ENCODE results near the gene DCUN1D3. TPM values are rescaled to one million over a fixed set of nuclear protein-coding genes. Genes with fewer than 3 reads are reported as not detected.

Gene DCUN1D3
- polyA plus RNA-seq, 1 donor (not counting 4 experiments of a cell fraction or from before 2014, with no cell fraction given): 9.4 TPM

GRCh38 chr16:20879175-20880040, 20.8 kb downstream of the DCUN1D3 start:
- no peaks in the 10 kb centered on the region for H3K9me3 ChIP-seq (ENCODE audit: control insufficient read depth, low read depth, low read length)
- H3K27me3 ChIP-seq (ENCODE audit: control insufficient read depth, extremely low read depth, insufficient read depth, low read length): no peaks in the 10 kb centered on the region
- H2AFZ ChIP-seq (ENCODE audit: control insufficient read depth, low read length): peak overlapping the region; percentile 54
- H3K9me1 ChIP-seq (ENCODE audit: control insufficient read depth, extremely low read depth, insufficient read depth, low read length): no peaks in the 10 kb centered on the region
- peak overlapping the region; percentile 94 for H3K4me2 ChIP-seq (ENCODE audit: control insufficient read depth, extremely low read depth, insufficient read depth, low read depth, low read length)
- H3K27ac ChIP-seq (ENCODE audit: control insufficient read depth, insufficient read depth, low read length): peak overlapping the region; percentile 79
- peaks cover 80% of the 10 kb centered on the region for H3K79me2 ChIP-seq (ENCODE audit: control insufficient read depth, insufficient read depth, low read length)
- H3K36me3 ChIP-seq (ENCODE audit: control insufficient read depth in 2 of 2, extremely low read depth in 1 of 2, insufficient read depth in 2 of 2, low read length in 2 of 2): peaks cover 2 to 3% of the 10 kb centered on the region in 2 experiments
- peak overlapping the region in 2 of 3 experiments; percentile 21 to 52 for H3K4me3 ChIP-seq (ENCODE audit: control insufficient read depth in 2 of 3, extremely low read depth in 1 of 3, insufficient read depth in 2 of 3, low read depth in 1 of 3, low read length in 3 of 3)
- H3K9ac ChIP-seq (ENCODE audit: control insufficient read depth, extremely low read depth, insufficient read depth, low read length): peak overlapping the region; percentile 63
- H3K4me1 ChIP-seq (ENCODE audit: control insufficient read depth, extremely low read depth, insufficient read depth, low read length): peaks cover 36% of the 10 kb centered on the region
- dilution Hi-C loops (cut with MboI; ENCODE audit: extremely low pct_ligation_motif_present, low sequenced_read_pairs): no loop called here
- H4K20me1 ChIP-seq (ENCODE audit: control insufficient read depth, extremely low read depth, insufficient read depth, low read length): no peaks in the 10 kb centered on the region
- FAIRE-seq (peak; percentile 84), DNase-seq (ENCODE audit: low read depth, low spot score) (no peak)
- TF ChIP-seq CTCF (optimal IDR thresholded peaks at IDR 0.05 in 1 of 3, IDR thresholded peaks at IDR 0.05 in 1 of 3, conservative IDR thresholded peaks at IDR 0.05 in 1 of 3; ENCODE audit: extremely low read depth in 1 of 3, insufficient read depth in 2 of 3, low read length in 3 of 3): no peak
- TF ChIP-seq EZH2 (IDR thresholded peaks at IDR 0.05; ENCODE audit: low read length): no peak

GRCh38 chr16:20878682-20879147, 21.4 kb downstream of the DCUN1D3 start:
- Histone ChIP-seq H3K9ac (ENCODE audit: control insufficient read depth, extremely low read depth, insufficient read depth, low read length) (peak overlapping the region; percentile 63), H3K27ac (ENCODE audit: control insufficient read depth, insufficient read depth, low read length) (peak overlapping the region; percentile 79), H3K36me3 (ENCODE audit: control insufficient read depth in 2 of 2, extremely low read depth in 1 of 2, insufficient read depth in 2 of 2, low read length in 2 of 2) (peaks cover 0 to 2% of the 10 kb centered on the region in 2 experiments), H3K4me2 (ENCODE audit: control insufficient read depth, extremely low read depth, insufficient read depth, low read depth, low read length) (peak overlapping the region; percentile 94), H3K4me1 (ENCODE audit: control insufficient read depth, extremely low read depth, insufficient read depth, low read length) (peaks cover 40% of the 10 kb centered on the region), H4K20me1 (ENCODE audit: control insufficient read depth, extremely low read depth, insufficient read depth, low read length) (no peaks in the 10 kb centered on the region), H3K9me3 (ENCODE audit: control insufficient read depth, low read depth, low read length) (no peaks in the 10 kb centered on the region), H3K27me3 (ENCODE audit: control insufficient read depth, extremely low read depth, insufficient read depth, low read length) (no peaks in the 10 kb centered on the region), H3K9me1 (ENCODE audit: control insufficient read depth, extremely low read depth, insufficient read depth, low read length) (no peaks in the 10 kb centered on the region), H3K4me3 (ENCODE audit: control insufficient read depth in 2 of 3, extremely low read depth in 1 of 3, insufficient read depth in 2 of 3, low read depth in 1 of 3, low read length in 3 of 3) (peak overlapping the region in 2 of 3 experiments; percentile 21 to 52), H3K79me2 (ENCODE audit: control insufficient read depth, insufficient read depth, low read length) (peaks cover 77% of the 10 kb centered on the region), H2AFZ (ENCODE audit: control insufficient read depth, low read length) (no peak overlapping the region)
- TF ChIP-seq CTCF (optimal IDR thresholded peaks at IDR 0.05 in 1 of 3, IDR thresholded peaks at IDR 0.05 in 1 of 3, conservative IDR thresholded peaks at IDR 0.05 in 1 of 3; ENCODE audit: extremely low read depth in 1 of 3, insufficient read depth in 2 of 3, low read length in 3 of 3): no peak
- no peak for TF ChIP-seq EZH2 (IDR thresholded peaks at IDR 0.05; ENCODE audit: low read length)
- DNase-seq (ENCODE audit: low read depth, low spot score): no peak
- dilution Hi-C loops (cut with MboI; ENCODE audit: extremely low pct_ligation_motif_present, low sequenced_read_pairs): no loop called here
- FAIRE-seq: no peak

Measured in keratinocyte (primary cell).